Stomach (tissue), 4 donors: ENCODE results near the gene CEBPB.

ENCODE experiments used
- EP300 ChIP-seq: sonication (generic); formaldehyde crosslinking; IDR thresholded peaks from one replicate; pipeline ENCODE4 v1.6.1; 2017; ENCODE audit warnings: antibody characterized with exemption
- POLR2A ChIP-seq, 4 donors: fragments of 450-650 bp; IDR thresholded peaks; one replicate each; pipeline ENCODE4 v1.6.1; 2016; ENCODE audit warnings: antibody characterized with exemption in 4 of 4, control low read depth in 2 of 4, mild to moderate bottlenecking in 1 of 4, moderate library complexity in 1 of 4
- POLR2AphosphoS5 ChIP-seq, 3 donors: sonication (generic); formaldehyde crosslinking; IDR thresholded peaks; one replicate each; pipeline ENCODE4 v1.6.1; 2016; ENCODE audit warnings: antibody characterized with exemption in 3 of 3
- TF ChIP-seq, protein P1 (sequence below), 7 experiments: fragments of 450-650 bp in 4 of 7; fragments of 200-600 bp in 3 of 7; sonication (generic) in 3 of 7; IDR thresholded peaks; one replicate each; pipeline ENCODE4 v1.5.1; 2016 to 2019; ENCODE audit warnings: antibody characterized with exemption in 7 of 7, control low read depth in 2 of 7, mild to moderate bottlenecking in 1 of 7

DNA sequence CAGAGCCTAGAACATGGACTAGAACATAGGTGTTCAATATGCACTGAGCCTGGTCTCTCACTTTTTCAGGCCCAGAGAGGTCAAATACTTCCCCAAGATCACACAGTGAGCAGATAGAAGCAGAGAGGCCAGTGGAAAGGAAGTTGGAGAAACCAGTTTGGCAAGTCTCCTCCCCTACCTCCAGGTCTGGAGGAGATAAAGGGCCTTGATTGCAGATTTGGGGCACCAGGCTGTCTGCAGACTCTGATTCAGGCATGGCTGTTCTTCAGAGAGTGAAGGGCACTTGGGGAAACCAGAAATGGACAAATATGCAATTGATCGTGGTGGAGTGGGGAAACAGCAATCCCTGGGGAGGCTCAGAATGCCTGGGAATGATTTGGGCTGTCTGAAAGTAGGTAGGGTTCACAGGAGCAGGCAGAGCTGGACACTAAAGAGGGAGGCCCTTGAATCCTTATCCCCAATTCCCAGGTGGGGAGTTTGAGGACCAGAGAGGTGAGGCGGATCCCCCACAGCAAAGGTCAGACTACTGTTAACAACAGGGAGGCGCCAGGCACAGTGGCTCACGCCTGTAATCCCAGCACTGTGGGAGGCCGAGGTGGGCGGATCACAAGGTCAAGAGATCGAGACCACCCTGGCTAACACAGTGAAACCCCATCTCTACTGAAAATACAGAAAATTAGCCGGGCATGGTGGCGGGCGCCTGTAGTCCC lies 39.4 kb upstream of the CEBPB start:
- no peak for TF ChIP-seq POLR2A (IDR thresholded peaks at IDR 0.05)
- TF ChIP-seq, protein P1, sequence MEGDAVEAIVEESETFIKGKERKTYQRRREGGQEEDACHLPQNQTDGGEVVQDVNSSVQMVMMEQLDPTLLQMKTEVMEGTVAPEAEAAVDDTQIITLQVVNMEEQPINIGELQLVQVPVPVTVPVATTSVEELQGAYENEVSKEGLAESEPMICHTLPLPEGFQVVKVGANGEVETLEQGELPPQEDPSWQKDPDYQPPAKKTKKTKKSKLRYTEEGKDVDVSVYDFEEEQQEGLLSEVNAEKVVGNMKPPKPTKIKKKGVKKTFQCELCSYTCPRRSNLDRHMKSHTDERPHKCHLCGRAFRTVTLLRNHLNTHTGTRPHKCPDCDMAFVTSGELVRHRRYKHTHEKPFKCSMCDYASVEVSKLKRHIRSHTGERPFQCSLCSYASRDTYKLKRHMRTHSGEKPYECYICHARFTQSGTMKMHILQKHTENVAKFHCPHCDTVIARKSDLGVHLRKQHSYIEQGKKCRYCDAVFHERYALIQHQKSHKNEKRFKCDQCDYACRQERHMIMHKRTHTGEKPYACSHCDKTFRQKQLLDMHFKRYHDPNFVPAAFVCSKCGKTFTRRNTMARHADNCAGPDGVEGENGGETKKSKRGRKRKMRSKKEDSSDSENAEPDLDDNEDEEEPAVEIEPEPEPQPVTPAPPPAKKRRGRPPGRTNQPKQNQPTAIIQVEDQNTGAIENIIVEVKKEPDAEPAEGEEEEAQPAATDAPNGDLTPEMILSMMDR (IDR thresholded peaks at IDR 0.05), result no peak
- TF ChIP-seq EP300, result no peak
- TF ChIP-seq POLR2AphosphoS5 (IDR thresholded peaks at IDR 0.05), result peak in 2 of 3 donors; percentile 73 to 82
